ENCODE data around the gene MED25.

The MED25 gene

GRCh38 chr19:49817964-49818648 lies at the start of gene MED25:
TSS of gene MED25 (plus strand) at chr19:49818289. CDS start at chr19:49818342, 53 bp downstream.
- peak; percentile 38 for TF ChIP-seq CTCF (conservative IDR thresholded peaks at IDR 0.05)
- peak within 1 kb of the TSS; percentile 86 for H3K27ac ChIP-seq

GRCh38 chr19:49770529-49770928 lies 47.6 kb upstream of the MED25 start:
- no peak for TF ChIP-seq CTCF (conservative IDR thresholded peaks at IDR 0.05)
- no peak overlapping the region for H3K27ac ChIP-seq

GRCh38 chr19:49771674-49772139 lies 46.4 kb upstream of the MED25 start:
- no peak for TF ChIP-seq CTCF (conservative IDR thresholded peaks at IDR 0.05)
- no peak overlapping the region for H3K27ac ChIP-seq

- TF ChIP-seq CTCF (conservative IDR thresholded peaks at IDR 0.05), result no peak
- no peak overlapping the region for H3K27ac ChIP-seq
Observed at GRCh38 chr19:49772850-49773432, 45.1 kb upstream of the MED25 start.

GRCh38 chr19:49773663-49774350 lies 44.3 kb upstream of the MED25 start:
- H3K27ac ChIP-seq, result no peak overlapping the region
- no peak for TF ChIP-seq CTCF (conservative IDR thresholded peaks at IDR 0.05)

- no peak for TF ChIP-seq CTCF (conservative IDR thresholded peaks at IDR 0.05)
- no peak overlapping the region for H3K27ac ChIP-seq
Observed at GRCh38 chr19:49774969-49775368, 43.1 kb upstream of the MED25 start.

- no peak for TF ChIP-seq CTCF (conservative IDR thresholded peaks at IDR 0.05)
- H3K27ac ChIP-seq, result no peak overlapping the region
Observed at GRCh38 chr19:49775742-49776370, 42.2 kb upstream of the MED25 start.
